GM12891 (cell line): ENCODE measurements around the gene ZFAND4.

Experiments used
- PAX5 ChIP-seq: IDR thresholded peaks from 2 replicates; pipeline ENCODE4 v1.6.1; 2011; ENCODE audit warnings: low read length, moderate library complexity, mild to moderate bottlenecking; ENCODE audit not compliant: insufficient read depth, severe bottlenecking
- POLR2A ChIP-seq: IDR thresholded peaks from 2 replicates; pipeline ENCODE4 v1.6.1; 2011; ENCODE audit warnings: low read depth, low read length, control low read depth
- POLR2AphosphoS5 ChIP-seq: IDR thresholded peaks from 2 replicates; pipeline ENCODE4 v1.6.1; 2011; ENCODE audit warnings: low read depth, low read length, control low read depth
- SPI1 ChIP-seq: IDR thresholded peaks from 2 replicates; pipeline ENCODE4 v1.6.1; 2011; ENCODE audit warnings: low read depth, low read length, control low read depth
- TAF1 ChIP-seq: IDR thresholded peaks from 2 replicates; pipeline ENCODE4 v1.6.1; 2011; ENCODE audit warnings: low read depth, low read length, control low read depth

DNA sequence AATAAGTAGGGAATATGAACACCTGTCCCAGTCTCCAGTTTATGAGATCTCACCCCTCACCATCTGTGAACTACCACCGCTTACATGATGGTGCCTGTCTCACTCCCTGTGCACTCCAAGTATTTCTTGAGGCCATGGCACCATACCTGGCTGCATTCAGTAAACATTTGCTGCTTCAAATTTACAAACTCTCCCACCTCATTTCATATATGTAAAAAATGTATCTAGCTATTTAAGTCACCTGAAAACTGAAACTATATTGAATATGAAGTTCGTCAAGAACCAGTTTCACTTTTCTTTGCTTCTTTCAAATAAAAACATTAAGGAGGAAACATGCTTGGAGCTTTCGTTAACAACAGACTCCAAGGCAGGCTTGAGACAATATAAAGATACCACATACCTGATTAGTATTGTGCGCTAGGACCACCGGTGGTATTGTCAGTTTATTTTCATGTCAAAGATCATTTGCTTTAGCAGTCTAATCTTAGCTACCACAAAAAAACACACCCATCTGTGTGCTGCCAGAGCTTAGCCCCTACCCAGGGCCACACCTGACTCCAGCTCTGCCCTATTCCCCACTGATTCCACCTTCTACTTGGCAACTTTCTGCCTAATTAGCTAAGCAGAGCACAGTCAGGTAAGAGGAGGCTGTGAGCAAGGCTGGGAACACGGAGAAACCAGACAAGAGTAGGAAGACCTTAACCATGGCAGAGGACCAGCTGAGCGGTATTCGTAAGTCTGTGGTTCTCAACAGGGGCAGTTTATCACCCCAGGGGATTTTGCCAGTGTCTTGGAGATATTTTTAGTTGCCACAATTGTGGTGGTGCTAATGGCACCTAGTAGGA, 92.0 kb downstream of the ZFAND4 start:
- TF ChIP-seq POLR2A = no peak
- no peak for TF ChIP-seq POLR2AphosphoS5
- TF ChIP-seq PAX5 = no peak
- no peak for TF ChIP-seq TAF1
- TF ChIP-seq SPI1 = no peak
